Measurements from ENCODE around the gene FCSK.

The FCSK gene

GRCh38 chr16:70455910-70456309, 1.5 kb downstream of the FCSK start:
- H3K27ac ChIP-seq = no peak overlapping the region
- TF ChIP-seq ZFX (IDR thresholded peaks at IDR 0.05) (no peak), CTCF (conservative IDR thresholded peaks at IDR 0.05) (no peak)

GRCh38 chr16:70457446-70458166, 3.2 kb downstream of the FCSK start:
- H3K27ac ChIP-seq = no peak overlapping the region
- TF ChIP-seq CTCF (conservative IDR thresholded peaks at IDR 0.05) = no peak
- TF ChIP-seq ZFX (IDR thresholded peaks at IDR 0.05) = no peak

GRCh38 chr16:70460737-70461261, 6.4 kb downstream of the FCSK start:
- TF ChIP-seq ZFX (IDR thresholded peaks at IDR 0.05) = no peak
- no peak for TF ChIP-seq CTCF (conservative IDR thresholded peaks at IDR 0.05)
- H3K27ac ChIP-seq = no peak overlapping the region

- no peak overlapping the region for H3K27ac ChIP-seq
- no peak for TF ChIP-seq ZFX (IDR thresholded peaks at IDR 0.05)
- no peak for TF ChIP-seq CTCF (conservative IDR thresholded peaks at IDR 0.05)
Observed at GRCh38 chr16:70463235-70463634, 8.8 kb downstream of the FCSK start.

- TF ChIP-seq CTCF (conservative IDR thresholded peaks at IDR 0.05) (no peak), ZFX (IDR thresholded peaks at IDR 0.05) (no peak)
- no peak overlapping the region for H3K27ac ChIP-seq
Observed at GRCh38 chr16:70465999-70466804, 11.8 kb downstream of the FCSK start.

- no peak overlapping the region for H3K27ac ChIP-seq
- TF ChIP-seq ZFX (IDR thresholded peaks at IDR 0.05) = no peak
- no peak for TF ChIP-seq CTCF (conservative IDR thresholded peaks at IDR 0.05)
Observed at GRCh38 chr16:70466805-70467076, 12.3 kb downstream of the FCSK start.

- H3K27ac ChIP-seq = no peak overlapping the region
- no peak for TF ChIP-seq CTCF (conservative IDR thresholded peaks at IDR 0.05)
- TF ChIP-seq ZFX (IDR thresholded peaks at IDR 0.05) = no peak
Observed at GRCh38 chr16:70467113-70467512, 12.7 kb downstream of the FCSK start.

Measured in C4-2B (cell line).